ENCODE measurements around the gene MLN.

DNA sequence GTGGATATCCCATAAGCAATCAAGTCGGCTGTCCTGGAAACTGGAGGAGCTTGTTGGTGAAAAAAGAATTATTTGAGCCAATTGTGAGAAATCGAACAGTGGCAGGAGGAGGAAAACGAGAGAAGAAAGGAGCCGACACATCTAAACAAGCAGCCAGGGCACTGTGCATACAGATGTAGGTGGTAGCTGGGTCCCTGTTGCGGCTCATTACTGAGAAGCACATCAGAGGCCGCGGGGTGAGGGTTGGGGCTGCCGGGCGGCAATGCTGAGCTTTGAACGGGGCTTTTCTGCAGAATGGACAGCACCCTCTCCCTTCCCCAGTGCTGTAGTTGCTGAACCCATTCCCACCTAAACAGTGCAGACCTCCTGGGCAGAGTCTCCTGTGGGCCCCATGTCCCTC is 10.8 kb downstream of the MLN start:
- TF ChIP-seq CBX8 (IDR thresholded peaks at IDR 0.05), result no peak
- TF ChIP-seq, protein P1, sequence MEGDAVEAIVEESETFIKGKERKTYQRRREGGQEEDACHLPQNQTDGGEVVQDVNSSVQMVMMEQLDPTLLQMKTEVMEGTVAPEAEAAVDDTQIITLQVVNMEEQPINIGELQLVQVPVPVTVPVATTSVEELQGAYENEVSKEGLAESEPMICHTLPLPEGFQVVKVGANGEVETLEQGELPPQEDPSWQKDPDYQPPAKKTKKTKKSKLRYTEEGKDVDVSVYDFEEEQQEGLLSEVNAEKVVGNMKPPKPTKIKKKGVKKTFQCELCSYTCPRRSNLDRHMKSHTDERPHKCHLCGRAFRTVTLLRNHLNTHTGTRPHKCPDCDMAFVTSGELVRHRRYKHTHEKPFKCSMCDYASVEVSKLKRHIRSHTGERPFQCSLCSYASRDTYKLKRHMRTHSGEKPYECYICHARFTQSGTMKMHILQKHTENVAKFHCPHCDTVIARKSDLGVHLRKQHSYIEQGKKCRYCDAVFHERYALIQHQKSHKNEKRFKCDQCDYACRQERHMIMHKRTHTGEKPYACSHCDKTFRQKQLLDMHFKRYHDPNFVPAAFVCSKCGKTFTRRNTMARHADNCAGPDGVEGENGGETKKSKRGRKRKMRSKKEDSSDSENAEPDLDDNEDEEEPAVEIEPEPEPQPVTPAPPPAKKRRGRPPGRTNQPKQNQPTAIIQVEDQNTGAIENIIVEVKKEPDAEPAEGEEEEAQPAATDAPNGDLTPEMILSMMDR (IDR thresholded peaks at IDR 0.05), result no peak
- no peak for TF ChIP-seq EHMT2 (IDR thresholded peaks at IDR 0.05; ENCODE audit: low read depth)
- no peak for TF ChIP-seq POLR2AphosphoS2 (conservative IDR thresholded peaks at IDR 0.05; ENCODE audit: low read length)
- no peak for TF ChIP-seq KDM1A (IDR thresholded peaks at IDR 0.05; ENCODE audit: low read depth)
- no peak for TF ChIP-seq POLR2A (IDR thresholded peaks at IDR 0.05; ENCODE audit: low read length)
- TF ChIP-seq SREBF2 (IDR thresholded peaks at IDR 0.05), result no peak
- TF ChIP-seq CHD4 (IDR thresholded peaks at IDR 0.05; ENCODE audit: borderline replicate concordance), result no peak
- TF ChIP-seq CEBPB (IDR thresholded peaks at IDR 0.05), result no peak
- no peak for TF ChIP-seq PHF8 (IDR thresholded peaks at IDR 0.05; ENCODE audit: borderline replicate concordance, low read depth)
- no peak for TF ChIP-seq SMC3 (IDR thresholded peaks at IDR 0.05)
- TF ChIP-seq JUN (IDR thresholded peaks at IDR 0.05), result no peak
- TF ChIP-seq CHD2 (IDR thresholded peaks at IDR 0.05; ENCODE audit: low read length, partially characterized antibody), result no peak
- no peak for TF ChIP-seq HOXA7 (CRISPR knock-in tag; IDR thresholded peaks at IDR 0.05)
